ENCODE data around the gene ZBED4.

GRCh38 chr22:49922926-49923325 is 69.3 kb downstream of the ZBED4 start:
- TF ChIP-seq POLR2A (IDR thresholded peaks at IDR 0.05; ENCODE audit: low read depth, low read length) (no peak), POLR2AphosphoS5 (IDR thresholded peaks at IDR 0.05; ENCODE audit: low read depth, low read length) (no peak), SPI1 (IDR thresholded peaks at IDR 0.05; ENCODE audit: low read depth, low read length) (no peak), POU2F2 (IDR thresholded peaks at IDR 0.05; ENCODE audit: low read depth, low read length) (no peak), TAF1 (IDR thresholded peaks at IDR 0.05; ENCODE audit: low read depth, low read length) (no peak)

Measured in GM12891 (cell line).